Measurements from ENCODE around the gene TRIM32. TPM values are rescaled to one million over a fixed set of nuclear protein-coding genes. Genes with fewer than 3 reads are reported as not detected.

The TRIM32 gene
- 7.6 TPM for total RNA-seq
- 5.5 TPM for polyA plus RNA-seq
- long read RNA-seq, donor 1, partial matches to known transcripts = 0 of 1 reads
- long read RNA-seq, donor 1, other reads (novel, unspliced or antisense) = 0 of 1 reads
- long read RNA-seq, donor 2 = 0 reads
- long read RNA-seq, donor 3, partial matches to known transcripts = 0 of 8 reads
- long read RNA-seq, donor 3, other reads (novel, unspliced or antisense) = 0 of 8 reads
- long read RNA-seq, donor 4, partial matches to known transcripts = 0 of 1 reads
- long read RNA-seq, donor 4, other reads (novel, unspliced or antisense) = 0 of 1 reads
- long read RNA-seq, donor 5, partial matches to known transcripts = 18 of 24 reads
- long read RNA-seq, donor 5, other reads (novel, unspliced or antisense) = 0 of 24 reads
- long read RNA-seq, donor 6, transcript TRIM32-201 (2 exons, 3,688 nt) = major isoform, 5 of 8 reads
- long read RNA-seq, donor 6, partial matches to known transcripts = 0 of 8 reads
- long read RNA-seq, donor 6, other reads (novel, unspliced or antisense) = 0 of 8 reads
- long read RNA-seq, donor 7, partial matches to known transcripts = 0 of 7 reads
- long read RNA-seq, donor 7, other reads (novel, unspliced or antisense) = 0 of 7 reads
- long read RNA-seq, donor 8, partial matches to known transcripts = 0 of 3 reads
- long read RNA-seq, donor 8, other reads (novel, unspliced or antisense) = 0 of 3 reads
- long read RNA-seq, donor 9, partial matches to known transcripts = 7 of 10 reads
- long read RNA-seq, donor 9, other reads (novel, unspliced or antisense) = 0 of 10 reads
- long read RNA-seq, donor 10, partial matches to known transcripts = 0 of 4 reads
- long read RNA-seq, donor 10, other reads (novel, unspliced or antisense) = 0 of 4 reads

- Histone ChIP-seq H3K4me1 (ENCODE audit: control insufficient read depth in 2 of 2, insufficient read depth in 2 of 2, low read length in 2 of 2) (peaks cover 6 to 20% of the 10 kb centered on the region in 2 donors), H3K27me3 (ENCODE audit: control insufficient read depth in 2 of 2, insufficient read depth in 1 of 2, low read length in 1 of 2) (no peaks in the 10 kb centered on the region), H3K9me3 (ENCODE audit: control insufficient read depth in 2 of 2, insufficient read depth in 1 of 2, low read length in 1 of 2) (no peaks in the 10 kb centered on the region), H3K4me3 (ENCODE audit: low read length in 2 of 2) (peak within 1 kb of the TSS; percentile 62 to 83), H3K36me3 (ENCODE audit: control insufficient read depth in 2 of 2, insufficient read depth in 2 of 2, low read length in 1 of 2) (no peaks in the 10 kb centered on the region), H3K27ac (ENCODE audit: low read depth in 1 of 2, low read length in 1 of 2) (peak within 1 kb of the TSS in 1 of 2 donors; percentile 90)
- under 1% methylated on average over 54 of the region's 54 CpGs for WGBS
- peak; percentile 61 to 95 (median 87) for DNase-seq (ENCODE audit: low read depth in 6 of 9, low spot score in 9 of 9)
Observed at GRCh38 chr9:116687074-116687753, at the start of gene TRIM32. Gene TRIM32, plus strand, starts transcription at chr9:116687305. Its CDS starts 10,438 bp downstream, at chr9:116697743.

GRCh38 chr9:116639251-116639741 lies 47.8 kb upstream of the TRIM32 start:
- no peaks in the 10 kb centered on the region for H3K4me1 ChIP-seq (ENCODE audit: control insufficient read depth in 2 of 2, insufficient read depth in 2 of 2, low read length in 2 of 2)
- H3K9me3 ChIP-seq (ENCODE audit: control insufficient read depth in 2 of 2, insufficient read depth in 1 of 2, low read length in 1 of 2) = no peaks in the 10 kb centered on the region
- no peak for DNase-seq (ENCODE audit: low read depth in 6 of 9, low spot score in 9 of 9)
- H3K4me3 ChIP-seq (ENCODE audit: low read length in 2 of 2) = no peak overlapping the region
- no peak overlapping the region for H3K27ac ChIP-seq (ENCODE audit: low read depth in 1 of 2, low read length in 1 of 2)
- no peaks in the 10 kb centered on the region for H3K27me3 ChIP-seq (ENCODE audit: control insufficient read depth in 2 of 2, insufficient read depth in 1 of 2, low read length in 1 of 2)
- H3K36me3 ChIP-seq (ENCODE audit: control insufficient read depth in 2 of 2, insufficient read depth in 2 of 2, low read length in 1 of 2) = no peaks in the 10 kb centered on the region

- no peaks in the 10 kb centered on the region for H3K27me3 ChIP-seq (ENCODE audit: control insufficient read depth in 2 of 2, insufficient read depth in 1 of 2, low read length in 1 of 2)
- DNase-seq (ENCODE audit: low read depth in 6 of 9, low spot score in 9 of 9) = peak in 1 of 9 donors; percentile 4
- 77% methylated on average over 2 of the region's 2 CpGs for WGBS
- H3K27ac ChIP-seq (ENCODE audit: low read depth in 1 of 2, low read length in 1 of 2) = no peak overlapping the region
- no peaks in the 10 kb centered on the region for H3K4me1 ChIP-seq (ENCODE audit: control insufficient read depth in 2 of 2, insufficient read depth in 2 of 2, low read length in 2 of 2)
- no peaks in the 10 kb centered on the region for H3K9me3 ChIP-seq (ENCODE audit: control insufficient read depth in 2 of 2, insufficient read depth in 1 of 2, low read length in 1 of 2)
- no peak overlapping the region for H3K4me3 ChIP-seq (ENCODE audit: low read length in 2 of 2)
- H3K36me3 ChIP-seq (ENCODE audit: control insufficient read depth in 2 of 2, insufficient read depth in 2 of 2, low read length in 1 of 2) = no peaks in the 10 kb centered on the region
Observed at GRCh38 chr9:116641292-116642059, 45.6 kb upstream of the TRIM32 start.

- no peak for DNase-seq (ENCODE audit: low read depth in 6 of 9, low spot score in 9 of 9)
- WGBS = 94% methylated on average over 1 of the region's 1 CpG
- no peak overlapping the region for H3K4me3 ChIP-seq (ENCODE audit: low read length in 2 of 2)
Observed at GRCh38 chr9:116643691-116644090, 43.4 kb upstream of the TRIM32 start.

GRCh38 chr9:116644091-116644688 lies 42.9 kb upstream of the TRIM32 start:
- H3K4me3 ChIP-seq (ENCODE audit: low read length in 2 of 2) = no peak overlapping the region
- H3K4me1 ChIP-seq (ENCODE audit: control insufficient read depth in 2 of 2, insufficient read depth in 2 of 2, low read length in 2 of 2) = no peaks in the 10 kb centered on the region
- H3K27ac ChIP-seq (ENCODE audit: low read depth in 1 of 2, low read length in 1 of 2) = no peak overlapping the region
- H3K36me3 ChIP-seq (ENCODE audit: control insufficient read depth in 2 of 2, insufficient read depth in 2 of 2, low read length in 1 of 2) = no peaks in the 10 kb centered on the region
- DNase-seq (ENCODE audit: low read depth in 6 of 9, low spot score in 9 of 9) = no peak
- 92% methylated on average over 2 of the region's 2 CpGs for WGBS
- H3K27me3 ChIP-seq (ENCODE audit: control insufficient read depth in 2 of 2, insufficient read depth in 1 of 2, low read length in 1 of 2) = no peaks in the 10 kb centered on the region
- no peaks in the 10 kb centered on the region for H3K9me3 ChIP-seq (ENCODE audit: control insufficient read depth in 2 of 2, insufficient read depth in 1 of 2, low read length in 1 of 2)

More at GRCh38 chr9:116643691-116644090, 43.4 kb upstream of the TRIM32 start:
- no peak overlapping the region for H3K27ac ChIP-seq (ENCODE audit: low read depth in 1 of 2, low read length in 1 of 2)
- no peaks in the 10 kb centered on the region for H3K9me3 ChIP-seq (ENCODE audit: control insufficient read depth in 2 of 2, insufficient read depth in 1 of 2, low read length in 1 of 2)
- H3K36me3 ChIP-seq (ENCODE audit: control insufficient read depth in 2 of 2, insufficient read depth in 2 of 2, low read length in 1 of 2) = no peaks in the 10 kb centered on the region
- no peaks in the 10 kb centered on the region for H3K27me3 ChIP-seq (ENCODE audit: control insufficient read depth in 2 of 2, insufficient read depth in 1 of 2, low read length in 1 of 2)
- no peaks in the 10 kb centered on the region for H3K4me1 ChIP-seq (ENCODE audit: control insufficient read depth in 2 of 2, insufficient read depth in 2 of 2, low read length in 2 of 2)

- Histone ChIP-seq H3K36me3 (ENCODE audit: control insufficient read depth in 2 of 2, insufficient read depth in 2 of 2, low read length in 1 of 2) (no peaks in the 10 kb centered on the region), H3K4me1 (ENCODE audit: control insufficient read depth in 2 of 2, insufficient read depth in 2 of 2, low read length in 2 of 2) (no peaks in the 10 kb centered on the region), H3K27me3 (ENCODE audit: control insufficient read depth in 2 of 2, insufficient read depth in 1 of 2, low read length in 1 of 2) (no peaks in the 10 kb centered on the region), H3K4me3 (ENCODE audit: low read length in 2 of 2) (no peak overlapping the region), H3K9me3 (ENCODE audit: control insufficient read depth in 2 of 2, insufficient read depth in 1 of 2, low read length in 1 of 2) (no peaks in the 10 kb centered on the region), H3K27ac (ENCODE audit: low read depth in 1 of 2, low read length in 1 of 2) (no peak overlapping the region)
- WGBS = 92% methylated on average over 5 of the region's 5 CpGs
- peak in 2 of 9 donors; percentile 3 to 5 for DNase-seq (ENCODE audit: low read depth in 6 of 9, low spot score in 9 of 9)
Observed at GRCh38 chr9:116646661-116647514, 40.2 kb upstream of the TRIM32 start.

- Histone ChIP-seq H3K27me3 (ENCODE audit: control insufficient read depth in 2 of 2, insufficient read depth in 1 of 2, low read length in 1 of 2) (no peaks in the 10 kb centered on the region), H3K36me3 (ENCODE audit: control insufficient read depth in 2 of 2, insufficient read depth in 2 of 2, low read length in 1 of 2) (no peaks in the 10 kb centered on the region), H3K4me1 (ENCODE audit: control insufficient read depth in 2 of 2, insufficient read depth in 2 of 2, low read length in 2 of 2) (no peaks in the 10 kb centered on the region), H3K27ac (ENCODE audit: low read depth in 1 of 2, low read length in 1 of 2) (no peak overlapping the region), H3K9me3 (ENCODE audit: control insufficient read depth in 2 of 2, insufficient read depth in 1 of 2, low read length in 1 of 2) (no peaks in the 10 kb centered on the region), H3K4me3 (ENCODE audit: low read length in 2 of 2) (no peak overlapping the region)
- WGBS = 97% methylated on average over 4 of the region's 4 CpGs
- DNase-seq (ENCODE audit: low read depth in 6 of 9, low spot score in 9 of 9) = no peak
Observed at GRCh38 chr9:116647515-116647809, 39.6 kb upstream of the TRIM32 start.

Measured in thymus (tissue), 14 donors.